Measurements from ENCODE around the gene AGBL1.

The AGBL1 gene

DNA sequence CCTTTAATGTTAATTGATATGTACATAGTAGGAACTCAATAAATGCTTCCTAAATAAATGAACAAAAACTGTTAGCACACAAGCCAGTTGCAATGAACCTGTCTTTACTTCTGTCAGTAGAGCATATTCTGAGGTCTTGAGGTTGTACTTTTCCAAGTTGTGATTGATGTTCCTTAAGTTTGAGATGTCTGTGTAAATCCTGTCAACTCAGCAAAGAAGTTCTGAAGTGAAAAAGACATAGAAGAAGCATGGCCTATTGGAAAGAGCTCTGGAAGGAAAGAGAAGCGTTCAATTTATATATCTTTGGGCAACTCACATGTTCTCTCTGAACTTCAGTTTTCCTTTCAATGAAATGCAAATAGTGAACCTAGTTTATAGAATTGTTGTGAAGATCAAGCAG lies 269.9 kb downstream of the AGBL1 start:
- H3K27ac ChIP-seq (ENCODE audit: low read length): no peak overlapping the region
- H3K9me3 ChIP-seq (ENCODE audit: insufficient read depth, low read length, severe bottlenecking): no peaks in the 10 kb centered on the region
- DNase-seq (no peak), ATAC-seq (ENCODE audit: insufficient read depth, low read depth) (no peak)
- no peak overlapping the region for H3K4me3 ChIP-seq (ENCODE audit: low read depth in 1 of 2, low read length in 2 of 2)
- no peak overlapping the region for H3K4me2 ChIP-seq (ENCODE audit: insufficient read depth, low read length)
- H3K36me3 ChIP-seq (ENCODE audit: insufficient read depth, low read length): no peaks in the 10 kb centered on the region
- H2AFZ ChIP-seq (ENCODE audit: low read depth, low read length): no peak overlapping the region
- no peaks in the 10 kb centered on the region for H3K79me2 ChIP-seq (ENCODE audit: insufficient read depth, low read length)
- H4K20me1 ChIP-seq (ENCODE audit: insufficient read depth, low read length): no peaks in the 10 kb centered on the region
- no peak overlapping the region for H3K9ac ChIP-seq (ENCODE audit: low read depth, low read length)
- no peaks in the 10 kb centered on the region for H3K4me1 ChIP-seq (ENCODE audit: insufficient read depth, low read length)
- H3K27me3 ChIP-seq (ENCODE audit: insufficient read depth, low read length, poor library complexity): no peaks in the 10 kb centered on the region
- TF ChIP-seq EZH2 (IDR thresholded peaks at IDR 0.05; ENCODE audit: borderline replicate concordance, low read depth, low read length, severe bottlenecking): no peak
- TF ChIP-seq, protein P1, sequence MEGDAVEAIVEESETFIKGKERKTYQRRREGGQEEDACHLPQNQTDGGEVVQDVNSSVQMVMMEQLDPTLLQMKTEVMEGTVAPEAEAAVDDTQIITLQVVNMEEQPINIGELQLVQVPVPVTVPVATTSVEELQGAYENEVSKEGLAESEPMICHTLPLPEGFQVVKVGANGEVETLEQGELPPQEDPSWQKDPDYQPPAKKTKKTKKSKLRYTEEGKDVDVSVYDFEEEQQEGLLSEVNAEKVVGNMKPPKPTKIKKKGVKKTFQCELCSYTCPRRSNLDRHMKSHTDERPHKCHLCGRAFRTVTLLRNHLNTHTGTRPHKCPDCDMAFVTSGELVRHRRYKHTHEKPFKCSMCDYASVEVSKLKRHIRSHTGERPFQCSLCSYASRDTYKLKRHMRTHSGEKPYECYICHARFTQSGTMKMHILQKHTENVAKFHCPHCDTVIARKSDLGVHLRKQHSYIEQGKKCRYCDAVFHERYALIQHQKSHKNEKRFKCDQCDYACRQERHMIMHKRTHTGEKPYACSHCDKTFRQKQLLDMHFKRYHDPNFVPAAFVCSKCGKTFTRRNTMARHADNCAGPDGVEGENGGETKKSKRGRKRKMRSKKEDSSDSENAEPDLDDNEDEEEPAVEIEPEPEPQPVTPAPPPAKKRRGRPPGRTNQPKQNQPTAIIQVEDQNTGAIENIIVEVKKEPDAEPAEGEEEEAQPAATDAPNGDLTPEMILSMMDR (IDR thresholded peaks at IDR 0.05; ENCODE audit: borderline replicate concordance, extremely low read depth, low read length, poor library complexity, severe bottlenecking): no peak

DNA sequence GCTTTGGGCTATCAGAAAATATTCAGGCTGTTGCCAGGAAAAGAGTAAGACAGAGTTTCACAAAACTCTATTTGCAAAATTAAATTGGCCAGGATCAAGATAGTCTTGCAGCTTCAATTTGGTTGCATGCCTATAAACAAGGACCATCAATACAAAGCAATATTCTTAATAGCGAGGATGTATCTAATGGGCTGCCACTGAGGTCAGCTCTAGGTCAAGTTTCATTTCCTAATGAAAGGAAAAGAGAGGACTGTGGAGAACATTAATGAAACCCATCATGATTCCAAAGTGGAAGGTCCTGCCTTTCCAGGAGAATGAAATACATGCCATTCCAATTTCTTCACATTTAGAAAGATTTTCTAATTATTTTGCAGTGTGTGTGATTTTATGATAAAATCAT lies 273.5 kb downstream of the AGBL1 start:
- Histone ChIP-seq H2AFZ (ENCODE audit: low read depth, low read length) (no peak overlapping the region), H3K4me1 (ENCODE audit: insufficient read depth, low read length) (no peaks in the 10 kb centered on the region), H3K27me3 (ENCODE audit: insufficient read depth, low read length, poor library complexity) (no peaks in the 10 kb centered on the region), H3K4me3 (ENCODE audit: low read depth in 1 of 2, low read length in 2 of 2) (no peak overlapping the region), H4K20me1 (ENCODE audit: insufficient read depth, low read length) (no peaks in the 10 kb centered on the region), H3K27ac (ENCODE audit: low read length) (no peak overlapping the region), H3K79me2 (ENCODE audit: insufficient read depth, low read length) (no peaks in the 10 kb centered on the region), H3K9me3 (ENCODE audit: insufficient read depth, low read length, severe bottlenecking) (no peaks in the 10 kb centered on the region), H3K4me2 (ENCODE audit: insufficient read depth, low read length) (no peak overlapping the region), H3K9ac (ENCODE audit: low read depth, low read length) (no peak overlapping the region), H3K36me3 (ENCODE audit: insufficient read depth, low read length) (no peaks in the 10 kb centered on the region)
- ATAC-seq (ENCODE audit: insufficient read depth, low read depth): no peak
- TF ChIP-seq, protein P1 (IDR thresholded peaks at IDR 0.05; ENCODE audit: borderline replicate concordance, extremely low read depth, low read length, poor library complexity, severe bottlenecking): no peak
- TF ChIP-seq EZH2 (IDR thresholded peaks at IDR 0.05; ENCODE audit: borderline replicate concordance, low read depth, low read length, severe bottlenecking): no peak
- DNase-seq: no peak

DNA sequence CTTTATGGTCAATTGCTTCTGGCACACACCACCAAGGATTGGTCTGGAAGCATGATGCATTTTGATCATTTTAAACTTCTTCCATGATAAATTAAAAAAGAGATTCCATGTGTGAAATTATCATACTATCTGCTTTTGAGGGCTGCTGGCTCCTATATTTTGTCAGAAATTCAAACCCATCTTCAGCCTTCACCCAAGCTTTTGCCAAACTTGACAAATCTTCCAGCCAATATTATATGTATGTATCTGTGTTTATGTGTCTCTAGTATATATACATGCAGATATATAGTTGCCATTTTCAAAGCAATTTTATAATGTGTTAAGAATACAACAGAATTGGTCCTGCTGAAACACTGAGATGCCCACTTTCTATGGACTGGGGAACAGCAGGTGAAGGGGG lies 275.7 kb downstream of the AGBL1 start:
- TF ChIP-seq, protein P1 (IDR thresholded peaks at IDR 0.05; ENCODE audit: borderline replicate concordance, extremely low read depth, low read length, poor library complexity, severe bottlenecking): no peak
- TF ChIP-seq EZH2 (IDR thresholded peaks at IDR 0.05; ENCODE audit: borderline replicate concordance, low read depth, low read length, severe bottlenecking): no peak
- Histone ChIP-seq H3K79me2 (ENCODE audit: insufficient read depth, low read length) (no peaks in the 10 kb centered on the region), H3K36me3 (ENCODE audit: insufficient read depth, low read length) (no peaks in the 10 kb centered on the region), H2AFZ (ENCODE audit: low read depth, low read length) (no peak overlapping the region), H3K27ac (ENCODE audit: low read length) (no peak overlapping the region), H3K9ac (ENCODE audit: low read depth, low read length) (no peak overlapping the region), H3K4me3 (ENCODE audit: low read depth in 1 of 2, low read length in 2 of 2) (no peak overlapping the region), H3K27me3 (ENCODE audit: insufficient read depth, low read length, poor library complexity) (no peaks in the 10 kb centered on the region), H3K9me3 (ENCODE audit: insufficient read depth, low read length, severe bottlenecking) (no peaks in the 10 kb centered on the region), H4K20me1 (ENCODE audit: insufficient read depth, low read length) (no peaks in the 10 kb centered on the region), H3K4me1 (ENCODE audit: insufficient read depth, low read length) (no peaks in the 10 kb centered on the region), H3K4me2 (ENCODE audit: insufficient read depth, low read length) (no peak overlapping the region)
- ATAC-seq (ENCODE audit: insufficient read depth, low read depth) (no peak), DNase-seq (no peak)

DNA sequence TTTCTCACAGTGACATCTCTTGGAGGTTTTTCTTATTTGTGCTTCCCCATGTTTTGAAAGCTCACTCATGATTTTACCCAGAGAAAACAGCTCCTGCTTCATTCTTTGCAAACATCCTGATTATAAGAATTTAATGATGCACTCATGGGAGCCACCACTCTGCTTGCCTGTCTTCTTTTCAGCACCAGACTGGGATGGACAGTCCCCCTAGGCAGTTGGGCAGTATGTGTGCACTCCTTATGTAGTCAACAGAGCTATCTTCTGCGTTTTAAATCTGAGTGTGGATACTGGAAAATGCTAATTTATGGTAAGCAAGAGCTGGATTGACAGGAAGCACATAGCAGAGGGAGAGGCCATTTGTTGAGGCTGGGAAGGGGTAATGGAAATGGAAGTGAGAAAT lies 276.1 kb downstream of the AGBL1 start:
- Histone ChIP-seq H4K20me1 (ENCODE audit: insufficient read depth, low read length) (no peaks in the 10 kb centered on the region), H3K4me2 (ENCODE audit: insufficient read depth, low read length) (no peak overlapping the region), H3K9me3 (ENCODE audit: insufficient read depth, low read length, severe bottlenecking) (no peaks in the 10 kb centered on the region), H3K4me3 (ENCODE audit: low read depth in 1 of 2, low read length in 2 of 2) (no peak overlapping the region), H3K36me3 (ENCODE audit: insufficient read depth, low read length) (no peaks in the 10 kb centered on the region), H3K9ac (ENCODE audit: low read depth, low read length) (no peak overlapping the region), H3K27me3 (ENCODE audit: insufficient read depth, low read length, poor library complexity) (no peaks in the 10 kb centered on the region), H3K27ac (ENCODE audit: low read length) (no peak overlapping the region), H2AFZ (ENCODE audit: low read depth, low read length) (no peak overlapping the region), H3K4me1 (ENCODE audit: insufficient read depth, low read length) (no peaks in the 10 kb centered on the region), H3K79me2 (ENCODE audit: insufficient read depth, low read length) (no peaks in the 10 kb centered on the region)
- TF ChIP-seq, protein P1 (IDR thresholded peaks at IDR 0.05; ENCODE audit: borderline replicate concordance, extremely low read depth, low read length, poor library complexity, severe bottlenecking): no peak
- no peak for TF ChIP-seq EZH2 (IDR thresholded peaks at IDR 0.05; ENCODE audit: borderline replicate concordance, low read depth, low read length, severe bottlenecking)
- DNase-seq: no peak
- ATAC-seq (ENCODE audit: insufficient read depth, low read depth): no peak

Measured in DND-41 (cell line).